Skeletal muscle cell (primary cell): ENCODE data around the gene CNTN5.

Source experiments
- DNase-seq: peaks from one replicate; pipeline ENCODE4 v3.0.0-alpha.2; 2010; ENCODE audit warnings: low read depth
- H3K4me3 ChIP-seq: 2 replicates; pipeline ENCODE4 v1.5.1; 2011; ENCODE audit warnings: low read depth, mild to moderate bottlenecking, control low read depth, low read length, moderate library complexity

The CNTN5 gene

DNA sequence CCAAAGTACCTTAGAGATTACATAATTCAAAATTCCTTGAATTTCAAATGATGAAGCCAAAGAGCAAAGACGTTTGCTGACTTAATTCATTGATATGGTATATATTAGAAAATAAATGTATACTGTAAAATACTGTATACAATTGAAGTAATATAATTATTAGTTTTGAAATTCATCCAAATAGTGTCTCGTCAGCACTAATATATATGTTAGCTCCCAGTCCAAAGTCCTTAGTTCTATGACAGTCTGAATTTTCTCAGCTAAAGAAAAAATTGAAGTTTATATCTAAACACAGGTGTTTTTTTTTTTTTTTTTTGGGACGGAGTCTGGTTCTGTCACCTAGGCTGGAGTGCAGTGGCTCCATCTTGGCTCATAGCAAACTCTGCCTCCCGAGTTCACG is 431.3 kb downstream of the CNTN5 start:
- no peak for DNase-seq
- H3K4me3 ChIP-seq = no peak overlapping the region

- DNase-seq = no peak
- H3K4me3 ChIP-seq = no peak overlapping the region
Measured at GRCh38 chr11:99461913-99462312, 441.2 kb downstream of the CNTN5 start.

GRCh38 chr11:99464985-99465384 is 444.2 kb downstream of the CNTN5 start:
- DNase-seq = no peak
- no peak overlapping the region for H3K4me3 ChIP-seq

GRCh38 chr11:99489581-99489980 is 468.8 kb downstream of the CNTN5 start:
- no peak overlapping the region for H3K4me3 ChIP-seq
- DNase-seq = no peak

- no peak for DNase-seq
- no peak overlapping the region for H3K4me3 ChIP-seq
Measured at GRCh38 chr11:99494065-99494464, 473.3 kb downstream of the CNTN5 start.

- no peak for DNase-seq
- H3K4me3 ChIP-seq = no peak overlapping the region
Measured at GRCh38 chr11:99501655-99502054, 480.9 kb downstream of the CNTN5 start.

GRCh38 chr11:99505316-99505715 is 484.6 kb downstream of the CNTN5 start:
- DNase-seq = peak; percentile 67
- no peak overlapping the region for H3K4me3 ChIP-seq

DNA sequence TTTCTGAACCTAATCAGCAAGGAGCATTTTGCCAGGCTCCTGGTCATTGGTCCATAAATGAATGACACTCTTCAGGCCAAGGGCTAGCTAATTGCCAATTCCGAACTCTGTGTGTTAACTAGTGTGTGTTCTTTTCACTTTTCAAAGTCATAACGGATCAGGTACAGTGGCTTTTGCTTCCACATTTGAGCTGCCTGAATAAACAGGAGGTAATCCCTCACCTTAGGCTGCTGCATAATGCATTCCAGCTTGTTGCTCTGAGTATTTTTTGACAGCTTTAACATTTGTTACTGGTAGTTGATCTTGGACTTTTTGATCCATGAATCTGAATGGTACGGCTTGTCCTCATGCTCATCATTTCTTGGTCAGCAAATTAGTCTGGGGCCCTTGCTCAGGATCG is 485.1 kb downstream of the CNTN5 start:
- DNase-seq = no peak
- no peak overlapping the region for H3K4me3 ChIP-seq

GRCh38 chr11:99509863-99510262 is 489.1 kb downstream of the CNTN5 start:
- no peak overlapping the region for H3K4me3 ChIP-seq
- DNase-seq = no peak

DNA sequence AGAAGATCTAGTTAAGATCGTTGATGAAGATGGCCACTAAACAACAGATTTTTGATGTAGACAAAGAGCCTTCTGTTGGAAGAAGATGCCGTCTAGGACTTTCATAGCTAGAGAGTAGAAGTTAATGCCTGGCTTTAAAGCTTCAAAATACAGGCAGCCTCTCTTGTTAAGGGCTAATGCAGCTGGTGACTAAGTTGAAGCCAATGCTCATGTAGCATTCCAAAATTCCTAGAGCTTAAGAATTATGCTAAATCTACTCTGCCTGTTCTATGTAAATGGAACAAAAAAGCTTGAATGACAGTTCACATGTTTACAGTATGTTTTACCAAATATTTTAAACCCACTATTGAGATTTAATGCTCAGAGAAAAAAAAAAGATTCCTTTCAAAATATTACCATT is 492.6 kb downstream of the CNTN5 start:
- no peak overlapping the region for H3K4me3 ChIP-seq
- DNase-seq = no peak

DNA sequence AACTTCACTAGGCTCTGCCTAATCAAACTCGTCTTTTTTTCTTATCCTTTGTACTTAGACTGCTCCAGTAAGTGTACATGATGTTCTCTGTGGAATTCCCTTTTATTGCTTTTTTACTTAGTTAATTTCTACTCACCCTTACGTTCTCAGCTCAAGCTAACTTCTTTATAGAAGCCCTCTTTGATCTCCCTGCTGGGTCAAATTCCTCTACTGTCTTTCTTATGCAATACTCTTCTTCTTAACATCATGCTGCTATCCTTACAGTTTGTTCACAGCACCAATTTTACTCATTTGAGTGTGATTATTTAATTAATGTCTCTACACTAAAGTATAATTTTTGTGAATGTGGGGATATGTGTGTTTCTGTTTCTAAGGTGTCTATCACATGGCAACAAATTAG is 498.3 kb downstream of the CNTN5 start:
- no peak overlapping the region for H3K4me3 ChIP-seq
- DNase-seq = no peak

GRCh38 chr11:99522467-99523173 is 501.9 kb downstream of the CNTN5 start:
- no peak overlapping the region for H3K4me3 ChIP-seq
- no peak for DNase-seq

DNA sequence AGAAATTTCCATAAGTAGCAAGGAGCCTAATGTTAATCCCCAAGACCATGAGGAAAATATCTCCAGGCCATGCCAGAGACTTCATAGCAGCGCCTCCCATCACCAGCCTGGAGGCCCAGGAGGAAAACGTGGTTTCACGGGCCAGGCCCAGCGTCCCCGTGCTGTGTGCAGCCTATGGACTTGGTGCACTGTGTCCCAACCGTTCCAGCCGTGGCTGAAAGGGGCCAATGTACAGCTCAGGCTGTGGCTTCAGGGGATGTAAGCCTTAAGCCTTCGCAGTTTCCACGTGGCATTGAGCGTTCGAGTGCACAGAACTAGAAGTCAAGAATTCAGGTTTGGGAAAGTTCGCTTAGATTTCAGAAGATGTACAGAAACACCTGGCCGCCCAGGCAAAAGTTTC is 510.7 kb downstream of the CNTN5 start:
- no peak for DNase-seq
- no peak overlapping the region for H3K4me3 ChIP-seq

- H3K4me3 ChIP-seq = no peak overlapping the region
- peak; percentile 33 for DNase-seq
Measured at GRCh38 chr11:99534812-99535211, 514.1 kb downstream of the CNTN5 start.

GRCh38 chr11:99535406-99535805 is 514.7 kb downstream of the CNTN5 start:
- no peak for DNase-seq
- no peak overlapping the region for H3K4me3 ChIP-seq

DNA sequence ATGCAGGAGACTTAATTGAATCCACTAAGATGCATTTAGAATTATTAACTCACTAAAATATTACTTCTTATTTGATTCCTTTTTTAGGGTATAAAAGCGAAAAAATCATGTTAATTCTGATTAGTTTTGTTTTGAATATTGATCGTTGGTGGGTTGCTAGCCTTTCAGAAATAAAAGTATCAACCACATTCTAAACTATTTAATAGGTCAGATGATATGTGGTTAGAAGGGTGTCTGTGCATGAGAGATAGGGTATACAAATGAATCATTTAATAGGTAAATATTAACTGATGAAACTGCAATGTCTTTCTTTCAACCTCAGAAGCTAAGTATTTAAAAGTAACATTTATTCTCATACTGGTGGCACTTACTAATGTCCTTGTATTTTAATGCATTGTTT is 515.1 kb downstream of the CNTN5 start:
- no peak for DNase-seq

GRCh38 chr11:99537681-99538080 is 516.9 kb downstream of the CNTN5 start:
- no peak overlapping the region for H3K4me3 ChIP-seq
- no peak for DNase-seq

More for the DNA sequence above, 515.1 kb downstream of the CNTN5 start:
- no peak overlapping the region for H3K4me3 ChIP-seq

DNA sequence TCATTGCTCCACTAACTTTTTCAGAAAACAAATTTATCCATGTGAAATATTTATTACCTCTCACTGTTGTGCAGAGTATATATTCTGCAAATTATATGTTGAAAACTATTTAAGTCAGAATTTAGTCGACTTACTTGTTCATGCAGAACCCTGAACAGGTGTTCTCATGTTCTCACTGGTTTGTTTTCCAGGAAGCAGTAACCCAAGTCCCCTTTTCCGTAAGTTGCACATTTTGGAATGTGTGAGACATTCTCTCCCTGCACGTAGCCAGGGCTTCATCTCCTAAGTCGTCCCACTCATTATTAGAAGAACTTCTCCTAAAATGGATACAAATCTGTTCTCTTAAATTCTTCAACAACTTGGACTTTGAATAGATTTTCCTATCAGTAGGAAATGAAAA is 524.9 kb downstream of the CNTN5 start:
- no peak overlapping the region for H3K4me3 ChIP-seq
- DNase-seq = no peak

GRCh38 chr11:99548264-99548663 is 527.5 kb downstream of the CNTN5 start:
- no peak for DNase-seq
- H3K4me3 ChIP-seq = no peak overlapping the region

DNA sequence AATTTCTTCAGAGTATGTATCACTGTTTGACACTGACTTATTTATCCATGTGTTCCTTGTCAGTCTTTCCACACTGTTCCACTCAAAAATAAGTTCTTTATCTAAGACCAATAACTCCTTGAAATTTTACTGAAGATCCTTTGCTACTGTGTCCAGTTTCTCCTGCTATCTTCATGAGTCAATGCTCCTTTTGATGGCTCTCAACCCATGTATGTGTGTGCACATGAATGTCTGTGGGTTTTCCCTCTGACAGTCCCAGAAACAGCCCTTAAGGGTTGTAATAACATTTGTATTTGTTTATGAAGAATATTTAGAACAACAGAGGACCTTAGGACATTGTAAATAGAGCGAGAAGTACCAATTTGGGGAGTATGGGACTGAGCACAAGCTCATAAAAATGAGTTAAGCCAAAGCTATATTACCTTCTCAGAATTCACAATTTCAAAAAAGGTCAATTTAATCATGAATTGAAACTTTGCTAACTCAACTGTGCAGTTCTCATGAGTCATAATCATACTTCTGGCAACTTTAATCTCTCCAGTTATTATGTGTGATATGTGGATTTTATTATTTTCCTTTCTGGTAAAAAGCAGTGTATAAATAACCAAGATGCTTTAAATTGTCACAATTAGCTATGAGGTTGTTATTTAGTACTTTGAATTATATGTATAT is 533.6 kb downstream of the CNTN5 start:
- no peak overlapping the region for H3K4me3 ChIP-seq
- DNase-seq = no peak

- DNase-seq = no peak
- H3K4me3 ChIP-seq = no peak overlapping the region
Measured at GRCh38 chr11:99555486-99555885, 534.7 kb downstream of the CNTN5 start.
